H1 (cell line): Measurements from ENCODE around the gene SGCG. TPM values are rescaled to one million over a fixed set of nuclear protein-coding genes. Genes with fewer than 3 reads are reported as not detected.

Source experiments
- CTCF ChIA-PET: fragments of 300-600 bp; sonication (Branson Sonifier 250); formaldehyde crosslinking; loops from one replicate; lab custom pipeline; 2021; ENCODE audit not compliant: partially characterized antibody; lab: Charles Lee
- POLR2A ChIA-PET: fragments of 300-600 bp; sonication (Branson Sonifier 250); formaldehyde crosslinking; loops from one replicate; lab custom pipeline; 2021; ENCODE audit warnings: inconsistent platforms; ENCODE audit not compliant: partially characterized antibody; lab: Charles Lee
- DNase-seq, 2 experiments: peaks; one replicate each; pipeline versions ENCODE4 v3.0.0 to v3.0.0-alpha.2; 2010 to 2022; ENCODE audit warnings: low spot score in 2 of 2, low read depth in 1 of 2, mixed read lengths in 1 of 2
- FAIRE-seq: peaks from 2 replicates; lab custom pipeline; 2011; peaks lifted over from hg19 to GRCh38; lab: Jason Lieb, UNC
- H2AFZ ChIP-seq: 2 replicates; pipeline ENCODE4 v1.8.1; 2012; ENCODE audit warnings: low read length, inconsistent platforms
- H2AK5ac ChIP-seq: 2 replicates; pipeline ENCODE4 v1.6.1; 2013; ENCODE audit warnings: low read depth, low read length
- H2BK120ac ChIP-seq: replicated peaks from 2 replicates; pipeline ENCODE3; 2013; ENCODE audit warnings: low read depth, low read length, inconsistent platforms
- H2BK12ac ChIP-seq: 2 replicates; pipeline ENCODE4 v1.6.1; 2013; ENCODE audit warnings: low read depth, low read length
- H2BK15ac ChIP-seq: 2 replicates; pipeline ENCODE4 v1.6.1; 2013; ENCODE audit warnings: low read length
- H2BK20ac ChIP-seq: 2 replicates; pipeline ENCODE4 v1.6.1; 2013; ENCODE audit warnings: low read length
- H2BK5ac ChIP-seq: 2 replicates; pipeline ENCODE4 v1.6.1; 2013; ENCODE audit warnings: low read depth, low read length
- H3K14ac ChIP-seq: 2 replicates; pipeline ENCODE4 v1.6.1; 2013; ENCODE audit warnings: inconsistent platforms; ENCODE audit not compliant: insufficient read length
- H3K18ac ChIP-seq: 2 replicates; pipeline ENCODE4 v1.6.1; 2013; ENCODE audit warnings: low read length; ENCODE audit errors: extremely low read depth
- H3K23ac ChIP-seq: 2 replicates; pipeline ENCODE4 v1.6.1; 2013; ENCODE audit warnings: inconsistent platforms; ENCODE audit not compliant: insufficient read length
- H3K23me2 ChIP-seq: 2 replicates; pipeline ENCODE4 v1.6.1; 2013; ENCODE audit warnings: low read depth, low read length
- H3K27ac ChIP-seq: 2 replicates; pipeline ENCODE4 v1.6.1; 2011; ENCODE audit warnings: low read depth, low read length, inconsistent platforms
- H3K27me3 ChIP-seq, 4 experiments: replicated peaks in 1 of 4; 1 replicate in 1 of 4; 2 replicates in 3 of 4; pipeline versions ENCODE4 v1.6.1 to v1.8.1; 2011 to 2013; ENCODE audit warnings: low read length in 3 of 4, mild to moderate bottlenecking in 3 of 4, inconsistent platforms in 2 of 4, mixed read lengths in 2 of 4, moderate library complexity in 1 of 4; ENCODE audit not compliant: control insufficient read depth in 3 of 4, insufficient read depth in 3 of 4; ENCODE audit errors: extremely low read depth in 1 of 4
- H3K36me3 ChIP-seq, 4 experiments: 2 replicates each; pipeline versions ENCODE4 v1.6.1 to v1.8.1; 2011 to 2013; ENCODE audit warnings: mild to moderate bottlenecking in 4 of 4, low read length in 3 of 4, moderate library complexity in 2 of 4, control low read depth in 1 of 4, inconsistent platforms in 1 of 4; ENCODE audit not compliant: insufficient read depth in 4 of 4, control insufficient read depth in 2 of 4
- H3K4ac ChIP-seq: replicated peaks from 2 replicates; pipeline ENCODE3; 2013; ENCODE audit warnings: low read length, low read depth, mixed read lengths, inconsistent platforms; ENCODE audit not compliant: insufficient read length
- H3K4me1 ChIP-seq, 4 experiments: replicated peaks in 1 of 4; 1 replicate in 1 of 4; 2 replicates in 3 of 4; pipeline versions ENCODE4 v1.6.1 to v1.8.1; 2011 to 2013; ENCODE audit warnings: low read length in 3 of 4, inconsistent platforms in 2 of 4, mixed read lengths in 1 of 4; ENCODE audit not compliant: insufficient read depth in 4 of 4, control insufficient read depth in 3 of 4
- H3K4me2 ChIP-seq, 2 experiments: 2 replicates each; pipeline versions ENCODE4 v1.6.1 to v1.8.1; 2011 to 2013; ENCODE audit warnings: low read depth in 2 of 2, low read length in 2 of 2, control low read depth in 1 of 2, inconsistent platforms in 1 of 2, mild to moderate bottlenecking in 1 of 2; ENCODE audit not compliant: insufficient read depth in 1 of 2
- H3K4me3 ChIP-seq, 4 experiments: fragments of 200-600, 300-600 bp in 1 of 4; sonication (generic), shearing (Covaris generic), sonication (Bioruptor Twin) in 1 of 4; 2 replicates each; pipeline versions ENCODE4 v1.5.1 to v1.8.1; 2011 to 2016; ENCODE audit warnings: low read length in 4 of 4, low read depth in 3 of 4, control low read depth in 2 of 4, inconsistent platforms in 2 of 4, mild to moderate bottlenecking in 2 of 4, mixed read lengths in 1 of 4, moderate library complexity in 1 of 4; ENCODE audit not compliant: insufficient read depth in 2 of 4; ENCODE audit errors: extremely low read depth in 1 of 4
- H3K56ac ChIP-seq: replicated peaks from 2 replicates; pipeline ENCODE3; 2013; ENCODE audit warnings: low read depth, mild to moderate bottlenecking, mixed read lengths, low read length, inconsistent platforms; ENCODE audit not compliant: insufficient read length
- H3K79me1 ChIP-seq: 2 replicates; pipeline ENCODE4 v1.6.1; 2013; ENCODE audit warnings: low read depth, low read length, control low read depth
- H3K79me2 ChIP-seq, 2 experiments: 2 replicates each; pipeline versions ENCODE4 v1.6.1 to v1.8.1; 2012 to 2013; ENCODE audit warnings: low read length in 2 of 2, mild to moderate bottlenecking in 2 of 2, inconsistent platforms in 1 of 2; ENCODE audit not compliant: insufficient read depth in 2 of 2, control insufficient read depth in 1 of 2
- H3K9ac ChIP-seq, 4 experiments: replicated peaks in 1 of 4; 1 replicate in 1 of 4; 2 replicates in 3 of 4; pipeline versions ENCODE4 v1.6.1 to v1.8.1; 2011 to 2013; ENCODE audit warnings: low read depth in 3 of 4, low read length in 3 of 4, control low read depth in 2 of 4, mild to moderate bottlenecking in 2 of 4, moderate library complexity in 2 of 4, inconsistent platforms in 1 of 4; ENCODE audit errors: extremely low read depth in 1 of 4
- H3K9me3 ChIP-seq, 2 experiments: 2 replicates each; pipeline versions ENCODE4 v1.6.1 to v1.8.1; 2012 to 2013; ENCODE audit warnings: mild to moderate bottlenecking in 2 of 2, moderate library complexity in 2 of 2, control low read depth in 1 of 2, inconsistent platforms in 1 of 2, low read depth in 1 of 2, low read length in 1 of 2, mixed read lengths in 1 of 2; ENCODE audit not compliant: insufficient read depth in 2 of 2
- H4K20me1 ChIP-seq, 2 experiments: replicated peaks in 1 of 2; 2 replicates each; pipeline versions ENCODE3 to v1.8.1; 2011 to 2013; ENCODE audit warnings: inconsistent platforms in 2 of 2, low read length in 2 of 2, mild to moderate bottlenecking in 1 of 2; ENCODE audit not compliant: insufficient read depth in 2 of 2, control insufficient read depth in 1 of 2
- H4K5ac ChIP-seq: 2 replicates; pipeline ENCODE4 v1.6.1; 2013; ENCODE audit warnings: low read length, low read depth, mixed read lengths, inconsistent platforms; ENCODE audit not compliant: insufficient read length
- H4K8ac ChIP-seq: 2 replicates; pipeline ENCODE4 v1.8.0; 2013; ENCODE audit warnings: mild to moderate bottlenecking, moderate library complexity, low read length, inconsistent platforms; ENCODE audit not compliant: insufficient read depth; ENCODE audit errors: extremely low read depth
- H4K91ac ChIP-seq: replicated peaks from 2 replicates; pipeline ENCODE3; 2013; ENCODE audit warnings: low read length, mixed read lengths, inconsistent platforms; ENCODE audit not compliant: insufficient read length
- ATF3 ChIP-seq: IDR thresholded peaks from 2 replicates; pipeline ENCODE4 v1.6.1; 2011; ENCODE audit warnings: low read depth, mild to moderate bottlenecking, low read length; ENCODE audit not compliant: insufficient read depth
- FOSL1 ChIP-seq: IDR thresholded peaks from 2 replicates; pipeline ENCODE4 v1.6.1; 2011; ENCODE audit warnings: mild to moderate bottlenecking, low read depth, low read length, moderate library complexity; ENCODE audit not compliant: insufficient read depth
- HDAC2 ChIP-seq, 2 experiments: fragments of 300-600 bp in 1 of 2; sonication (generic) in 1 of 2; IDR thresholded peaks; 2 replicates each; pipeline ENCODE4 v1.6.1; 2011 to 2012; ENCODE audit warnings: low read depth in 2 of 2, low read length in 2 of 2, mild to moderate bottlenecking in 2 of 2, moderate library complexity in 2 of 2, borderline replicate concordance in 1 of 2, inconsistent platforms in 1 of 2
- JUN ChIP-seq: IDR thresholded peaks from 2 replicates; pipeline ENCODE4 v1.6.1; 2011; ENCODE audit warnings: low read depth, mild to moderate bottlenecking, improper control_type of control experiment, low read length
- KDM4A ChIP-seq: IDR thresholded peaks from one replicate; pipeline ENCODE4 v1.7.1; 2012; ENCODE audit warnings: low read depth, mild to moderate bottlenecking, moderate library complexity, low read length, inconsistent platforms; ENCODE audit not compliant: severe bottlenecking
- NANOG ChIP-seq: IDR thresholded peaks from 2 replicates; pipeline ENCODE4 v1.6.1; 2011; ENCODE audit warnings: low read length, low read depth, mild to moderate bottlenecking, inconsistent platforms; ENCODE audit not compliant: insufficient read depth, poor library complexity, severe bottlenecking
- SIX5 ChIP-seq: IDR thresholded peaks from 2 replicates; pipeline ENCODE4 v1.6.1; 2011; ENCODE audit warnings: mild to moderate bottlenecking, low read depth, low read length
- SRF ChIP-seq: IDR thresholded peaks from 2 replicates; pipeline ENCODE4 v1.6.1; 2011; ENCODE audit warnings: mild to moderate bottlenecking, low read depth, low read length, moderate library complexity
- SUZ12 ChIP-seq: fragments of 200-600 bp; sonication (generic); IDR thresholded peaks from 2 replicates; pipeline ENCODE4 v1.6.1; 2012; ENCODE audit warnings: mild to moderate bottlenecking, inconsistent platforms, low read length, moderate library complexity, mixed read lengths
- TBP ChIP-seq: IDR thresholded peaks from 2 replicates; pipeline ENCODE4 v1.6.1; 2011; ENCODE audit warnings: low read depth, low read length, improper control_type of control experiment
- ZNF274 ChIP-seq: IDR thresholded peaks from 2 replicates; pipeline ENCODE4 v1.7.0; 2012; ENCODE audit warnings: low read length, borderline replicate concordance; ENCODE audit errors: extremely low read depth
- WGBS, 2 experiments: shearing (Covaris generic) in 1 of 2; methylation state at CpG; one replicate each; pipeline versions ENCODE4 v1.1.6 to v1.1.7; 2013 to 2015; ENCODE audit warnings: low lambda C conversion rate in 2 of 2, mixed read lengths in 2 of 2, inconsistent platforms in 1 of 2, low coverage in 1 of 2, missing lambda C conversion rate in 1 of 2; ENCODE audit not compliant: insufficient replicate concordance in 2 of 2, insufficient coverage in 1 of 2, insufficient read length in 1 of 2; ENCODE audit errors: extremely low coverage in 1 of 2, missing lambda C conversion rate in 1 of 2; 5-methylcytosine and 5-hydroxymethylcytosine counted together
- polyA plus RNA-seq, 7 experiments: library from polyadenylated mRNA; depleted of rRNA in 3 of 7; stranded (reverse) in 5 of 7; unstranded in 2 of 7; fragments of >200 nt in 5 of 7; fragments of 200-250 nt in 2 of 7; gene quantifications; 1 replicate in 5 of 7; 2 replicates in 1 of 7; 4 replicates in 1 of 7; pipeline versions ENCODE4 v1.2.1 to v1.2.3, GENCODE V29; 2011 to 2013; ENCODE audit warnings: missing spikeins in 2 of 7, mixed read lengths in 2 of 7
- total RNA-seq: library from RNA; stranded (reverse); fragmentation: NEBNext Ultra II Directional; extraction: Animal tissue kit (Norgen Biotek cat#: 25700); gene quantifications from 2 replicates; pipeline ENCODE4 v1.2.1, GENCODE V29; 2021
- TF ChIP-seq, protein P1 (sequence below): IDR thresholded peaks from 2 replicates; pipeline ENCODE4 v1.6.1; 2012; ENCODE audit warnings: inconsistent platforms

Gene SGCG
- total and polyA plus RNA-seq, 2 of the 8 experiments (the other 6 are each of a cell fraction or from before 2014, with no cell fraction given) = 0.05 TPM; not detected in 1

DNA sequence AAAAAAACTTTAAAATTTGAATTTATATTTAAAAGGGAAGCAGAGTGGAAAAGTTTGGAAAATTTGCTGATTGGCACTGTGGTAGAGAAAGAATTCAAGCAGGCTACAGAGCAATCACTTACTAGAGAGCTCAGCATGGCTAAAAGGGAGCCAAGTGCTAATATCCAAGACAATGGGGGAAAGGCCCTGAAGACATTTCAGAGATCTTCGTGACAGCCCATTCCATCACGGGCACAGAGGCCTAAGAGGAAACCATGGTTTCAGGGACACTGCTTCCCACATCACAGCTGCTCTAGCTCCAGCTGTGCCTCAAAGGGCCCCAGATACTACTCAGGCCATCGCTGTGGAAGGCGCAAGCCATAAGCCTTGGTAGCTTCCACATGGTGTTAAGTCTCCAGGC is 73.7 kb downstream of the SGCG start:
- Histone ChIP-seq H3K4me3 (no peak overlapping the region), H3K36me3 (no peaks in the 10 kb centered on the region), H3K56ac (no peak overlapping the region), H4K20me1 (no peaks in the 10 kb centered on the region), H3K4me2 (no peak overlapping the region), H2BK15ac (no peak overlapping the region), H2BK20ac (no peak overlapping the region), H3K23ac (no peak overlapping the region), H2BK5ac (no peak overlapping the region), H2BK120ac (no peak overlapping the region), H3K4ac (no peak overlapping the region), H2BK12ac (no peak overlapping the region), H2AFZ (peak overlapping the region; percentile 83; the same call in 1 of the 2 replicates), H4K91ac (no peak overlapping the region), H3K79me1 (no peaks in the 10 kb centered on the region), H4K8ac (no peak overlapping the region), H3K9me3 (no peaks in the 10 kb centered on the region), H3K4me1 (no peaks in the 10 kb centered on the region), H3K18ac (no peak overlapping the region), H4K5ac (no peak overlapping the region), H3K23me2 (no peaks in the 10 kb centered on the region), H3K27ac (no peak overlapping the region), H2AK5ac (no peak overlapping the region), H3K14ac (no peak overlapping the region), H3K27me3 (no peaks in the 10 kb centered on the region), H3K9ac (no peak overlapping the region), H3K79me2 (no peaks in the 10 kb centered on the region)
- ChIA-PET CTCF (interaction anchor here (0.6 to 1.0 kb wide), 2 partner anchors 13 to 97 kb away, joined by 3 read pairs; no protein-coding TSS in a partner anchor), POLR2A (interaction anchor here (0.8 kb wide), 1 partner anchor 12 kb away, joined by 3 read pairs; no protein-coding TSS in a partner anchor)
- FAIRE-seq (no peak), DNase-seq (no peak)
- WGBS, 2 experiments = 91% methylated on average over 4 of the region's 4 CpGs; no CpG with 5 or more reads in 1 of the 2 experiments
- TF ChIP-seq SRF = no peak
- no peak for TF ChIP-seq TBP
- TF ChIP-seq HDAC2 (IDR thresholded peaks at IDR 0.05; ENCODE audit: borderline replicate concordance in 1 of 2, low read depth in 2 of 2, low read length in 2 of 2) = no peak
- TF ChIP-seq JUN = no peak
- no peak for TF ChIP-seq ZNF274
- no peak for TF ChIP-seq SUZ12
- TF ChIP-seq ATF3 = no peak
- TF ChIP-seq FOSL1 = no peak
- no peak for TF ChIP-seq NANOG
- TF ChIP-seq KDM4A = no peak
- no peak for TF ChIP-seq SIX5
- TF ChIP-seq, protein P1, sequence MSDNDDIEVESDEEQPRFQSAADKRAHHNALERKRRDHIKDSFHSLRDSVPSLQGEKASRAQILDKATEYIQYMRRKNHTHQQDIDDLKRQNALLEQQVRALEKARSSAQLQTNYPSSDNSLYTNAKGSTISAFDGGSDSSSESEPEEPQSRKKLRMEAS = no peak
